ENCODE results near the gene COPA. TPM values are rescaled to one million over a fixed set of nuclear protein-coding genes. Genes with fewer than 3 reads are reported as not detected.

Gene COPA
- total and polyA plus RNA-seq, 10 of the 15 experiments (the other 5 are each of a cell fraction or from before 2014, with no cell fraction given), result 53.7 to 180 (median 123) TPM

- TF ChIP-seq, protein P1, sequence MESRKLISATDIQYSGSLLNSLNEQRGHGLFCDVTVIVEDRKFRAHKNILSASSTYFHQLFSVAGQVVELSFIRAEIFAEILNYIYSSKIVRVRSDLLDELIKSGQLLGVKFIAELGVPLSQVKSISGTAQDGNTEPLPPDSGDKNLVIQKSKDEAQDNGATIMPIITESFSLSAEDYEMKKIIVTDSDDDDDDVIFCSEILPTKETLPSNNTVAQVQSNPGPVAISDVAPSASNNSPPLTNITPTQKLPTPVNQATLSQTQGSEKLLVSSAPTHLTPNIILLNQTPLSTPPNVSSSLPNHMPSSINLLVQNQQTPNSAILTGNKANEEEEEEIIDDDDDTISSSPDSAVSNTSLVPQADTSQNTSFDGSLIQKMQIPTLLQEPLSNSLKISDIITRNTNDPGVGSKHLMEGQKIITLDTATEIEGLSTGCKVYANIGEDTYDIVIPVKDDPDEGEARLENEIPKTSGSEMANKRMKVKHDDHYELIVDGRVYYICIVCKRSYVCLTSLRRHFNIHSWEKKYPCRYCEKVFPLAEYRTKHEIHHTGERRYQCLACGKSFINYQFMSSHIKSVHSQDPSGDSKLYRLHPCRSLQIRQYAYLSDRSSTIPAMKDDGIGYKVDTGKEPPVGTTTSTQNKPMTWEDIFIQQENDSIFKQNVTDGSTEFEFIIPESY (IDR thresholded peaks at IDR 0.05), result no peak
- TF ChIP-seq ZBTB4 (CRISPR knock-in tag; IDR thresholded peaks at IDR 0.05) (no peak), ELK1 (IDR thresholded peaks at IDR 0.05; ENCODE audit: low read depth, low read length) (no peak), SMAD1 (IDR thresholded peaks at IDR 0.05; ENCODE audit: low read depth, partially characterized antibody) (no peak), MYB (IDR thresholded peaks at IDR 0.05; ENCODE audit: borderline replicate concordance, low read depth, low read length) (no peak), MTA3 (IDR thresholded peaks at IDR 0.05; ENCODE audit: borderline replicate concordance, low read length) (no peak), RBBP5 (conservative IDR thresholded peaks at IDR 0.05) (no peak), USF1 (IDR thresholded peaks at IDR 0.05; ENCODE audit: borderline replicate concordance, extremely low read length, insufficient read depth, low read depth, low read length) (peak; percentile 25), CREB1 (IDR thresholded peaks at IDR 0.05; ENCODE audit: low read depth) (no peak), YBX1 (IDR thresholded peaks at IDR 0.05) (no peak), MAX (IDR thresholded peaks at IDR 0.05; ENCODE audit: low read depth, low read length) (peak; percentile 61; the same call in 1 of the 2 replicates), IKZF2 (IDR thresholded peaks at IDR 0.05) (peak in 1 of 2 experiments; percentile 18; a peak in 1 of 4 replicates), RCOR1 (conservative IDR thresholded peaks at IDR 0.05; ENCODE audit: low read depth, low read length) (no peak), IRF3 (IDR thresholded peaks at IDR 0.05) (no peak), IRF4 (IDR thresholded peaks at IDR 0.05; ENCODE audit: low read depth, low read length) (no peak), SP1 (IDR thresholded peaks at IDR 0.05; ENCODE audit: low read depth, low read length) (no peak)
- TF ChIP-seq, protein P2, sequence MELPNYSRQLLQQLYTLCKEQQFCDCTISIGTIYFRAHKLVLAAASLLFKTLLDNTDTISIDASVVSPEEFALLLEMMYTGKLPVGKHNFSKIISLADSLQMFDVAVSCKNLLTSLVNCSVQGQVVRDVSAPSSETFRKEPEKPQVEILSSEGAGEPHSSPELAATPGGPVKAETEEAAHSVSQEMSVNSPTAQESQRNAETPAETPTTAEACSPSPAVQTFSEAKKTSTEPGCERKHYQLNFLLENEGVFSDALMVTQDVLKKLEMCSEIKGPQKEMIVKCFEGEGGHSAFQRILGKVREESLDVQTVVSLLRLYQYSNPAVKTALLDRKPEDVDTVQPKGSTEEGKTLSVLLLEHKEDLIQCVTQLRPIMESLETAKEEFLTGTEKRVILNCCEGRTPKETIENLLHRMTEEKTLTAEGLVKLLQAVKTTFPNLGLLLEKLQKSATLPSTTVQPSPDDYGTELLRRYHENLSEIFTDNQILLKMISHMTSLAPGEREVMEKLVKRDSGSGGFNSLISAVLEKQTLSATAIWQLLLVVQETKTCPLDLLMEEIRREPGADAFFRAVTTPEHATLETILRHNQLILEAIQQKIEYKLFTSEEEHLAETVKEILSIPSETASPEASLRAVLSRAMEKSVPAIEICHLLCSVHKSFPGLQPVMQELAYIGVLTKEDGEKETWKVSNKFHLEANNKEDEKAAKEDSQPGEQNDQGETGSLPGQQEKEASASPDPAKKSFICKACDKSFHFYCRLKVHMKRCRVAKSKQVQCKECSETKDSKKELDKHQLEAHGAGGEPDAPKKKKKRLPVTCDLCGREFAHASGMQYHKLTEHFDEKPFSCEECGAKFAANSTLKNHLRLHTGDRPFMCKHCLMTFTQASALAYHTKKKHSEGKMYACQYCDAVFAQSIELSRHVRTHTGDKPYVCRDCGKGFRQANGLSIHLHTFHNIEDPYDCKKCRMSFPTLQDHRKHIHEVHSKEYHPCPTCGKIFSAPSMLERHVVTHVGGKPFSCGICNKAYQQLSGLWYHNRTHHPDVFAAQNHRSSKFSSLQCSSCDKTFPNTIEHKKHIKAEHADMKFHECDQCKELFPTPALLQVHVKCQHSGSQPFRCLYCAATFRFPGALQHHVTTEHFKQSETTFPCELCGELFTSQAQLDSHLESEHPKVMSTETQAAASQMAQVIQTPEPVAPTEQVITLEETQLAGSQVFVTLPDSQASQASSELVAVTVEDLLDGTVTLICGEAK (IDR thresholded peaks at IDR 0.05; ENCODE audit: borderline replicate concordance), result no peak
Observed at GRCh38 chr1:160346958-160347357, 3.9 kb upstream of the COPA start (continued).

Data from GM12878 (cell line).